ENCODE results near the gene PARP14.

Gene PARP14

GRCh38 chr3:122773944-122774509 lies 93.4 kb downstream of the PARP14 start:
- no peak for DNase-seq (ENCODE audit: low spot score)

- no peak for DNase-seq (ENCODE audit: low spot score)
These were observed 93.9 kb downstream of the PARP14 start for GRCh38 chr3:122774564-122774963.

- no peak for DNase-seq (ENCODE audit: low spot score)
These were observed 96.2 kb downstream of the PARP14 start for GRCh38 chr3:122776675-122777468.

- no peak for DNase-seq (ENCODE audit: low spot score)
These were observed 96.9 kb downstream of the PARP14 start for GRCh38 chr3:122777563-122777962.
